ENCODE results near the gene RAB4A.

Gene RAB4A

DNA sequence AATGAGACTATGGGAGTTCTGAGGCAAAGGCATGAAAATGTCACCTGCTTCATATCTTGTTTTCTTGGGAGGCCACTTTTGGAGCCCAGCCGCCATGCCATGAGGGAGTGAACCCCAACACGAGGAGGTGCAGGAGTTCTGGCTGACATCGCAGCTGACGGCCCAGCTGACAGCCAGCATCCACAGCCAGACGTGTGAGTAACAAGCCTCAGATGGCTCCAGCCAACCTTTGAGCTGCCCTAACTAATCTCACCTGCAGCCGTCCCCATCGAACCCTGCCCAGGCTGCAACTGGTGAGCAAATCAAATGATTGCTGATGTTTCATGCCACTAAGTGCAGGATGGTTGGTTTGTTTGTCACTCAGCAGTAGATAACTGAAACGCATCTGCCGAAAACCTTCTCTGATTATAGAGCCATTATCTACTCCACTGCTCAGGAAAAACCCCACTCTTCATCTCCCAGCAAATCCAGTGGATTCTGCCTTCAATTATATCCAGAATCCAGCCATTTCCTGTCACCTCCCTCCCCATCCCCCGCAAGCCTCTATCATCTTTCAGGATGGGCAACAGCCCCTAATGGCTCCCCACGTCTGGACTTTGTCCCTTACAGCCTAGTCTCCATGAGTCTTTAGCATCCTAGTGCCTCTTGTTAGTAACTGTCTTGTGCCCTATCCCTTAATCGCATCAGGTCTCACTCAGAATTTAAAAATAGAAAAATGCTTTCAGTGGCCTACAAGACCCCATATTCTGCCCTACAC lies 18.5 kb upstream of the RAB4A start:
- H3K4me3 ChIP-seq (ENCODE audit: low read length): no peak overlapping the region
- TF ChIP-seq, protein P1, sequence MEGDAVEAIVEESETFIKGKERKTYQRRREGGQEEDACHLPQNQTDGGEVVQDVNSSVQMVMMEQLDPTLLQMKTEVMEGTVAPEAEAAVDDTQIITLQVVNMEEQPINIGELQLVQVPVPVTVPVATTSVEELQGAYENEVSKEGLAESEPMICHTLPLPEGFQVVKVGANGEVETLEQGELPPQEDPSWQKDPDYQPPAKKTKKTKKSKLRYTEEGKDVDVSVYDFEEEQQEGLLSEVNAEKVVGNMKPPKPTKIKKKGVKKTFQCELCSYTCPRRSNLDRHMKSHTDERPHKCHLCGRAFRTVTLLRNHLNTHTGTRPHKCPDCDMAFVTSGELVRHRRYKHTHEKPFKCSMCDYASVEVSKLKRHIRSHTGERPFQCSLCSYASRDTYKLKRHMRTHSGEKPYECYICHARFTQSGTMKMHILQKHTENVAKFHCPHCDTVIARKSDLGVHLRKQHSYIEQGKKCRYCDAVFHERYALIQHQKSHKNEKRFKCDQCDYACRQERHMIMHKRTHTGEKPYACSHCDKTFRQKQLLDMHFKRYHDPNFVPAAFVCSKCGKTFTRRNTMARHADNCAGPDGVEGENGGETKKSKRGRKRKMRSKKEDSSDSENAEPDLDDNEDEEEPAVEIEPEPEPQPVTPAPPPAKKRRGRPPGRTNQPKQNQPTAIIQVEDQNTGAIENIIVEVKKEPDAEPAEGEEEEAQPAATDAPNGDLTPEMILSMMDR (IDR thresholded peaks at IDR 0.05; ENCODE audit: insufficient read depth, low read depth, low read length, missing control alignments): no peak
- no peak for DNase-seq (ENCODE audit: low read depth)

DNA sequence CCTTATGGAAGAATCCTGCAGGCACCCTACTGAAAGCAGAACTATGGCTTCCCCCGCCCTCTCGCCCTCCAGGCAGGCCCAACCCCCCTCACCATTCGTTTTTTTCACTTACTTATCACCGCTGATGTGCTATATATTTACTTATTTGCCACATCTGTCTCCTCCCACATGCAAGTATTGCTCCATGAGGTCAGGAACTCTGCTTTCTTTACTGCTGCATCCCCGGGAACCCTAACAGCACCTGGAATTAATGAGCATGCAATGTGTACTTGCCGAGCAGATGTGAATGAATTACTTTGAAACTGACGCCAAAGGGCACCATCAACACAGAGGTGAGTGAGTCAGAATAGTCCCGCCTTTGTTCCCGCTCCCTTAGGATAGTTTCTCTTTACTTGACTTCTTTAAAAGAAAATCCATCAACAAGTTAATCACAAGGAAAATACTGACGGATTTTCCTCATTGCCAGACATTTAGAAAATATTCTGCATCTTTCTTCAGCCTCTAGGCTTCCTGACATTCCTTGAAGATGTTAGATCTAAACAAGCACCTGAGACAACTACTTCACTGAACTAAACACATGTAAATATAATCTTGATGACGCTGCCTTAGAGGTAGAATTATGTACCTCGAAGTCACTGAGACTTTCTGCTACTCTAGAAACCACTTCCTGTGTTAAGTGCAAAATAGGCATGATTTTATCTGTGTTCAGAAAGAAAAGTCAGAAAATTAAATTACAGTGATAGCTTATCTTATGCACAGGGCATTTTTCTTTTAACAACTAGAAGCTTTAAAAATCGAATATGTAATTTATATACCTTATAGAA lies 17.5 kb upstream of the RAB4A start:
- H3K4me3 ChIP-seq (ENCODE audit: low read length): no peak overlapping the region
- peak; percentile 83 for DNase-seq (ENCODE audit: low read depth)
- TF ChIP-seq, protein P1 (IDR thresholded peaks at IDR 0.05; ENCODE audit: insufficient read depth, low read depth, low read length, missing control alignments): no peak

DNA sequence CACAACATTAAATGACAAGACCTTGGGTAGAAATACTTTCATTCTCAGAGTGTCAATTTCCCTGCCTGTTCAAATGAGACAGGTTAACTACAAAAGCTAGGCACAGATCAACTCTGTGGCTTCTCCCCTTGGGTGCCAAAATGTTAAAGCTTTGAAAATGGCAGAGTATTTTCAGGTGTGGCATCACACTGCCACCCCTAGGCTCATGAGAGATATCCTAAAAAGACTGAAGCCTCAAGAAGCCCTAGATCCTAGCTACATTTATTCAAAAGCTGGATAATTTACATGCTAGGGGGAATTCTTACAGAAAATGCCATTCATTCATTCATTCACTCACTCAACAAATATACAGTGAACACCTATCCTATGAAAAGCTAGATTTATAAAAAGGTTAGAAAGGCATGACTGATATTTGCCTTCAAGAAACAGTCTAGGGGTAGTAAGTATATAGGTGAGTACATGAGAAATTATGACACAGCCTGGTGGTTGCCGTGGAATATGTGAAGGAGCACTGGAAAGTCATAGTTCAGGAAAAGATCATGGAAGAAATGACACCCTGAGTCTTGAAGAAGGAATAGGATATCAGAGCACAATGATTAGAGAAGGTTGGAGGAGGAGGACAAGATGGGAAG lies 15.9 kb upstream of the RAB4A start:
- TF ChIP-seq, protein P1 (IDR thresholded peaks at IDR 0.05; ENCODE audit: insufficient read depth, low read depth, low read length, missing control alignments): peak; percentile 62
- H3K4me3 ChIP-seq (ENCODE audit: low read length): no peak overlapping the region
- DNase-seq (ENCODE audit: low read depth): peak; percentile 53

DNA sequence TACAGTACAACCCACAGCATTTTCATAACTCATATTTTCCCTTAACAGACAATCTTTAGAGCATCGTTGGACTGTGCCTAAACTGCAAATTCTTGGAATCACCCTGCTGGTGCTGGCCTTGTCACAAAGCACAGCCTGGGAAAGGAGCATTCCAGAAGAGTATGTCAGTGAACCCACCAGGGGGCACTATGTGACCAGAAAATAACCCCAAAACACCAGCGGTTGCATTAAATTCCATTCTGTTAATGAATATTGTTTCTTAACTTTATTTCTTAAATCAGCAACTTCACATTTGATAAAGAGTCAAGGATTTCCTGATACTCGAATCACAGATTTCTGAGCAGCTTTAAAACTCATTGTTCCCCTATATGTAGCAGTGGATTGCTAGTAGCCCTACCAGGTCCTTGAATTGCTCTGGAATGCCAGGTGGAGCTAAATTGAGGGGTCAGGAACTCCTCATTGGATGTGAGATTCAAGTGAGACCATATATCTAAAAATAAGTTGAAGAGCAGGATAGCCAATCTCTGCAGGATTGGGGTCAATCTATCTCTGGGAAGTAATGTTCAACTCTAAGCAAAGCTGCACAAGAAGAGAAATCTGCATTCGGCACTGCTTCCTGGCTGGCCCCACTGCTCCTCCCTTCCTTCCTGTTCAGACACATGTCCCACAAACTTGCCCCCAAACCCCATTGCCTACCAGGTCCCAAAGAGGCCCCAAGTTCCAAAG lies 12.7 kb upstream of the RAB4A start:
- peak; percentile 76 for DNase-seq (ENCODE audit: low read depth)
- no peak overlapping the region for H3K4me3 ChIP-seq (ENCODE audit: low read length)
- TF ChIP-seq, protein P1 (IDR thresholded peaks at IDR 0.05; ENCODE audit: insufficient read depth, low read depth, low read length, missing control alignments): peak; percentile 76

DNA sequence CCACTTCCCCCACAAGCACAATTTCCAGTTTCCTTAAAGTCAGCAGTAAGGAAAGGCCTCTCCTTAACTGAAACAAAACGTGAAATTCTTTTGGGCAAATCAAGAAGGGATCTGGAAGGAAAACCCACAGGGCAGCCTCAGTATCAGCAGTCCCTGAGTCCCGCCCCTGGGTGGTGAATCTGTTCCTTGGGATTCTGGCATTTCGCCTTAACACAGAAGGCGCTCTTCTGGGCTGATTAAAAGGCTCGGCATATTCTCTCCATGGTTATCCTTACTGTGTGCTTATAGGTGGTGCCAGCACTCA lies 12.2 kb upstream of the RAB4A start:
- TF ChIP-seq, protein P1 (IDR thresholded peaks at IDR 0.05; ENCODE audit: insufficient read depth, low read depth, low read length, missing control alignments): no peak
- no peak for DNase-seq (ENCODE audit: low read depth)
- no peak overlapping the region for H3K4me3 ChIP-seq (ENCODE audit: low read length)

DNA sequence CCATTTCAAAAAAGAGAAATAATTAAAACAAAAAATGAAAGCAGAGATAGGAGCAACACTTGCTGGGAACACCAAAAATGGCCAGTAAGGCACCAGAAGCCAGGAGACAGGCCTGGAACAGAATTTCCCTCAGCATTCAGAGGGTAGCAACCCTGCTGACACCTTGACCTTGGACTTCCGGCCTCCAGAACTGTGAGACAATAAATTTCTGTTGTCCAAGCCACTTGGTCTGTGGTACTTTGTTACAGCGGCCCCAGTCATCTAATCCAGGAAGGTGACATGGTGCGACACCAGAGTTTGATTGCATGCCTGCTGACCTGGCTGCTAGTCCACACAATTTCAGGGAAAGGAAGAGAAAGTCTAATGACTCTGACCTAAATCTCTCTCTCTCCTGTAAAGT lies 10.6 kb upstream of the RAB4A start:
- no peak for DNase-seq (ENCODE audit: low read depth)
- H3K4me3 ChIP-seq (ENCODE audit: low read length): no peak overlapping the region
- TF ChIP-seq, protein P1 (IDR thresholded peaks at IDR 0.05; ENCODE audit: insufficient read depth, low read depth, low read length, missing control alignments): no peak
